Upper lobe of left lung (tissue), 6 donors: ENCODE measurements around the gene BTNL3. TPM values are rescaled to one million over a fixed set of nuclear protein-coding genes. Genes with fewer than 3 reads are reported as not detected.
A peak's percentile ranks its signal among the peaks of the same experiment; 100 is the strongest.

Source experiments
- ATAC-seq, 2 donors: fragments of 200-7000 bp; cut with Tn5 transposase; one replicate each; pipeline ENCODE4 v1.9.1; 2022; ENCODE audit warnings: mild to moderate bottlenecking in 2 of 2, moderate library complexity in 2 of 2; ENCODE audit not compliant: low FRiP score in 2 of 2
- DNase-seq, 2 donors: peaks; one replicate each; pipeline ENCODE4 v3.0.0-alpha.2; 2019 to 2020
- H3K27ac ChIP-seq, 4 donors: fragments of 200-600 bp; sonication (generic); one replicate each; pipeline ENCODE4 v1.5.1; 2016 to 2019
- H3K27me3 ChIP-seq, 4 donors: fragments of 200-600 bp; sonication (generic); one replicate each; pipeline ENCODE4 v1.5.1; 2017 to 2019
- H3K36me3 ChIP-seq, 4 donors: fragments of 200-600 bp; sonication (generic); one replicate each; pipeline ENCODE4 v1.5.1; 2016 to 2019
- H3K4me1 ChIP-seq, 4 donors: fragments of 200-600 bp; sonication (generic); one replicate each; pipeline ENCODE4 v1.5.1; 2018 to 2019
- H3K4me3 ChIP-seq, 4 donors: fragments of 200-600 bp; sonication (generic); one replicate each; pipeline ENCODE4 v1.5.1; 2017 to 2019; ENCODE audit warnings: mild to moderate bottlenecking in 2 of 4, moderate library complexity in 1 of 4
- H3K9me3 ChIP-seq, 4 donors: fragments of 200-600 bp; sonication (generic); one replicate each; pipeline ENCODE4 v1.5.1; 2018 to 2019
- EP300 ChIP-seq, 4 donors: sonication (generic); formaldehyde crosslinking; IDR thresholded peaks; one replicate each; pipeline ENCODE4 v1.5.1; 2017; ENCODE audit warnings: antibody characterized with exemption in 4 of 4, control low read depth in 2 of 4
- POLR2A ChIP-seq, 4 donors: fragments of 450-650 bp; IDR thresholded peaks; one replicate each; pipeline ENCODE4 v1.5.1; 2016 to 2017; ENCODE audit warnings: antibody characterized with exemption in 4 of 4, mild to moderate bottlenecking in 2 of 4
- POLR2AphosphoS5 ChIP-seq, 2 donors: sonication (generic); formaldehyde crosslinking; IDR thresholded peaks; one replicate each; pipeline ENCODE4 v1.5.1; 2017; ENCODE audit warnings: antibody characterized with exemption in 2 of 2
- WGBS, 2 donors: methylation state at CpG; one replicate each; pipeline ENCODE4 v1.1.5; 2017 to 2018; 5-methylcytosine and 5-hydroxymethylcytosine counted together
- total RNA-seq, 6 donors: library from RNA; depleted of rRNA in 4 of 6; stranded (reverse); fragments of >200 nt in 4 of 6; gene quantifications; one replicate each; pipeline versions ENCODE4 v1.1.0 to v1.2.1, GENCODE V29; 2016 to 2021
- TF ChIP-seq, protein P1 (sequence below), 6 experiments: fragments of 450-650 bp in 4 of 6; fragments of 200-600 bp in 2 of 6; sonication (generic) in 2 of 6; IDR thresholded peaks; one replicate each; pipeline ENCODE4 v1.5.1; 2016 to 2019; ENCODE audit warnings: antibody characterized with exemption in 6 of 6
- donor health status: DM: no; HTN: no; CAD: no; lungs with moderate emphysema.
- donor health status: DM: no; HTN: yes; CAD: no; lungs with severe emphysema.

The BTNL3 gene
- total RNA-seq, 6 donors from 2014 or later, result 0.57 to 0.79 (median 0.61) TPM; not detected in 3

- ATAC-seq (no peak), DNase-seq (no peak)
- Histone ChIP-seq H3K4me1 (no peaks in the 10 kb centered on the region), H3K27ac (no peak overlapping the region), H3K9me3 (peaks cover 0 to 21% (median 10%) of the 10 kb centered on the region in 4 donors), H3K27me3 (no peaks in the 10 kb centered on the region), H3K36me3 (no peaks in the 10 kb centered on the region), H3K4me3 (no peak overlapping the region)
- WGBS, 2 donors, result 95 to 100% methylated on average over 2 to 3 of the region's 3 CpGs
- TF ChIP-seq, protein P1, sequence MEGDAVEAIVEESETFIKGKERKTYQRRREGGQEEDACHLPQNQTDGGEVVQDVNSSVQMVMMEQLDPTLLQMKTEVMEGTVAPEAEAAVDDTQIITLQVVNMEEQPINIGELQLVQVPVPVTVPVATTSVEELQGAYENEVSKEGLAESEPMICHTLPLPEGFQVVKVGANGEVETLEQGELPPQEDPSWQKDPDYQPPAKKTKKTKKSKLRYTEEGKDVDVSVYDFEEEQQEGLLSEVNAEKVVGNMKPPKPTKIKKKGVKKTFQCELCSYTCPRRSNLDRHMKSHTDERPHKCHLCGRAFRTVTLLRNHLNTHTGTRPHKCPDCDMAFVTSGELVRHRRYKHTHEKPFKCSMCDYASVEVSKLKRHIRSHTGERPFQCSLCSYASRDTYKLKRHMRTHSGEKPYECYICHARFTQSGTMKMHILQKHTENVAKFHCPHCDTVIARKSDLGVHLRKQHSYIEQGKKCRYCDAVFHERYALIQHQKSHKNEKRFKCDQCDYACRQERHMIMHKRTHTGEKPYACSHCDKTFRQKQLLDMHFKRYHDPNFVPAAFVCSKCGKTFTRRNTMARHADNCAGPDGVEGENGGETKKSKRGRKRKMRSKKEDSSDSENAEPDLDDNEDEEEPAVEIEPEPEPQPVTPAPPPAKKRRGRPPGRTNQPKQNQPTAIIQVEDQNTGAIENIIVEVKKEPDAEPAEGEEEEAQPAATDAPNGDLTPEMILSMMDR (IDR thresholded peaks at IDR 0.05), result no peak
- TF ChIP-seq POLR2AphosphoS5 (IDR thresholded peaks at IDR 0.05), result no peak
- no peak for TF ChIP-seq POLR2A (IDR thresholded peaks at IDR 0.05)
- no peak for TF ChIP-seq EP300 (IDR thresholded peaks at IDR 0.05)
These were observed 32.0 kb downstream of the BTNL3 start for GRCh38 chr5:181020688-181021087.

- Histone ChIP-seq H3K36me3 (no peaks in the 10 kb centered on the region), H3K4me1 (no peaks in the 10 kb centered on the region), H3K9me3 (peaks cover 0 to 21% (median 10%) of the 10 kb centered on the region in 4 donors), H3K27me3 (no peaks in the 10 kb centered on the region), H3K27ac (no peak overlapping the region), H3K4me3 (no peak overlapping the region)
- no peak for DNase-seq
- no peak for TF ChIP-seq POLR2A (IDR thresholded peaks at IDR 0.05)
- TF ChIP-seq, protein P1 (IDR thresholded peaks at IDR 0.05), result no peak
- TF ChIP-seq EP300 (IDR thresholded peaks at IDR 0.05), result no peak
- no peak for TF ChIP-seq POLR2AphosphoS5 (IDR thresholded peaks at IDR 0.05)
- WGBS, 2 donors, result 44% methylated on average over 1 of the region's 1 CpG; no CpG with 5 or more reads in 1 of the 2 donors
- ATAC-seq, result no peak
These were observed 35.8 kb downstream of the BTNL3 start for GRCh38 chr5:181024245-181025064.

DNA sequence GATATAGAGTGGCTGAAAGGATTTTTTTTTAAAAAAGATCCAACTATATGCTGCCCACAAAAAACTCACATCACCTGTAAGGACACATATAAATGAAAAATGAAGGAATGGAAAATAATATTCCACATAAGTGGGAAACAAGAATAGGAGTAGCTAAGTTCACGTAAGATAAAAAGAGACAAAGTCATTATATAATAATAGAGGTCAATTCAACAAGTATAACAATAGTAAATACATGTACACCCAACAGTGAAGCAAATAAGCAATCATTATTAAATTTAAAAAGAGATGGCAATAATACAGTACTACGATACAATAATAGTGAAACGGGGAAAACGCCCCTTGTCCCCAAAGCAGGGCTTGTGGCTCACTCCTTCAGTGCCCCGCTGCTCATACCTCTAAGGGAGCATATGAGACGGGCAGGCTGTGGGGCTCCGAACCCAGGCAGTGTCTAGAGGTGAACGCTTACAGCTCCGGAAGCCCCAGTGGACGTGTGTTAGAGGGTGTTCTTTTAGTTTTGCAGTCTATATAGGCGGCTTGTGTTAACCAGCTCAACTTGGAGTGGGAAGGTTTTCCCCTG lies 38.9 kb downstream of the BTNL3 start:
- Histone ChIP-seq H3K27ac (no peak overlapping the region), H3K9me3 (peaks cover 0 to 6% (median 2%) of the 10 kb centered on the region in 4 donors), H3K27me3 (no peaks in the 10 kb centered on the region), H3K4me3 (no peak overlapping the region), H3K36me3 (no peaks in the 10 kb centered on the region), H3K4me1 (no peaks in the 10 kb centered on the region)
- ATAC-seq, result peak in 1 of 2 donors; percentile 43
- WGBS, 2 donors, result 83 to 89% methylated on average over 11 of the region's 11 CpGs
- TF ChIP-seq POLR2A (IDR thresholded peaks at IDR 0.05) (no peak), POLR2AphosphoS5 (IDR thresholded peaks at IDR 0.05) (no peak), EP300 (IDR thresholded peaks at IDR 0.05) (no peak)
- TF ChIP-seq, protein P1 (IDR thresholded peaks at IDR 0.05), result no peak
- no peak for DNase-seq

DNA sequence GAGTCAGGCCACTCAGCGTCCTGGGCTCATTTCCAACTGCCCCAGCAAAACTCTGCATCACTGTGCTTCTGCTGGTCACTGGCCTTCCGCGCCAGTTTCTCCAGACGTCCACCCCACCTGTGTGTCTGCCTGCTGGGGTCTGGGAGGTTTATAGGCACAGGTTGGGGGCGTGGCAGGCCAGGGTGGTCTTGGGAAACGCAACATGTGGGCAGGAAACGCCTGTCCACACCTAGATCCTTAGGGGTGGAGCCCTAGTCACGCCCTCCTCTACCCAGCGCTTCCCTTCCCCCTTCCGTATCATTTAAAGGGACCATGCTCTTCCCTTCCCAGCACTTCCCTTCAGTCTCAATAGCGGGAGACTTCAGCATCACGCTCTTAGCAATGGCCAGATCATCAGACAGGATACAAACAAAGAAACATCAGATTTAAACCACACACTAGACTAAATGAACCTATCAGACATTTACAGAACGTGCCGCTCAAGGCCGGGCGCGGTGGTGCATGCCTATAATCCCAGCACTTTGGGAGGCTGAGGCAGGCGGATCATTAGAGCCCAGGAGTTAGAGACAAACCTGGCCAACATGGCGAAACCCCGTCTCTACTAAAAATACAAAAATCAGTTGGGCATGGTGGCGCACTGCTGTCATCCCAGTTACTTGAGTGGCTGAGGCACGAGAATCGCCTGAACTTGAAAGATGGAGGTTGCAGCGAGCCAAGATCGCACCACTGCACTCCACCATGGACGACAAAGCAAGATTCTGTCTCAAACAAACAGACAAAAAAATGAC lies 39.6 kb downstream of the BTNL3 start:
- no peaks in the 10 kb centered on the region for H3K4me1 ChIP-seq
- DNase-seq (no peak), ATAC-seq (no peak)
- no peaks in the 10 kb centered on the region for H3K27me3 ChIP-seq
- WGBS, 2 donors, result 80 to 91% methylated on average over 25 to 26 of the region's 26 CpGs
- no peaks in the 10 kb centered on the region for H3K9me3 ChIP-seq
- TF ChIP-seq EP300 (IDR thresholded peaks at IDR 0.05) (no peak), POLR2AphosphoS5 (IDR thresholded peaks at IDR 0.05) (no peak), POLR2A (IDR thresholded peaks at IDR 0.05) (no peak)
- TF ChIP-seq, protein P1 (IDR thresholded peaks at IDR 0.05), result no peak
- H3K27ac ChIP-seq, result no peak overlapping the region
- no peak overlapping the region for H3K4me3 ChIP-seq
- H3K36me3 ChIP-seq, result no peaks in the 10 kb centered on the region
